AG04450 (cell line): Measurements from ENCODE around the gene CCNK. TPM values are rescaled to one million over a fixed set of nuclear protein-coding genes. Genes with fewer than 3 reads are reported as not detected.

Source experiments
- CTCF ChIA-PET: fragments of 300-600, 350-600 bp; formaldehyde crosslinking; extraction: SDS; loops from one replicate; lab custom pipeline; 2022; ENCODE audit warnings: antibody characterized with exemption, inconsistent platforms; lab: Charles Lee
- POLR2A ChIA-PET: fragments of 350-600 bp; formaldehyde crosslinking; extraction: SDS; loops from one replicate; lab custom pipeline; 2021; ENCODE audit warnings: antibody characterized with exemption, inconsistent platforms; lab: Yijun Ruan, JAX
- DNase-seq: peaks from one replicate; pipeline ENCODE4 v3.0.0-alpha.2; 2011; ENCODE audit warnings: low read depth, low spot score
- H3K27ac ChIP-seq: one replicate; pipeline ENCODE4 v1.5.1; 2012; ENCODE audit warnings: low read depth, low read length, control low read depth
- H3K27me3 ChIP-seq: one replicate; pipeline ENCODE4 v1.6.0; 2012; ENCODE audit warnings: low read length; ENCODE audit not compliant: control insufficient read depth, insufficient read depth
- H3K4me3 ChIP-seq: 2 replicates; pipeline ENCODE4 v1.5.1; 2011; ENCODE audit warnings: mild to moderate bottlenecking, low read depth, low read length, control low read depth
- H3K9me3 ChIP-seq: 2 replicates; pipeline ENCODE4 v1.5.1; 2012; ENCODE audit warnings: low read length; ENCODE audit not compliant: control insufficient read depth, insufficient read depth
- polyA plus RNA-seq: library from polyadenylated mRNA; depleted of rRNA; stranded (reverse); fragments of >200 nt; gene quantifications from 2 replicates; pipeline ENCODE4 v1.2.3, GENCODE V29; 2011
- TF ChIP-seq, protein P1 (sequence below): IDR thresholded peaks from 2 replicates; pipeline ENCODE4 v1.5.1; 2011; ENCODE audit warnings: low read depth, low read length, control low read depth, inconsistent platforms

CCNK gene
- polyA plus RNA-seq, 1 experiment: 18.9 TPM

DNA sequence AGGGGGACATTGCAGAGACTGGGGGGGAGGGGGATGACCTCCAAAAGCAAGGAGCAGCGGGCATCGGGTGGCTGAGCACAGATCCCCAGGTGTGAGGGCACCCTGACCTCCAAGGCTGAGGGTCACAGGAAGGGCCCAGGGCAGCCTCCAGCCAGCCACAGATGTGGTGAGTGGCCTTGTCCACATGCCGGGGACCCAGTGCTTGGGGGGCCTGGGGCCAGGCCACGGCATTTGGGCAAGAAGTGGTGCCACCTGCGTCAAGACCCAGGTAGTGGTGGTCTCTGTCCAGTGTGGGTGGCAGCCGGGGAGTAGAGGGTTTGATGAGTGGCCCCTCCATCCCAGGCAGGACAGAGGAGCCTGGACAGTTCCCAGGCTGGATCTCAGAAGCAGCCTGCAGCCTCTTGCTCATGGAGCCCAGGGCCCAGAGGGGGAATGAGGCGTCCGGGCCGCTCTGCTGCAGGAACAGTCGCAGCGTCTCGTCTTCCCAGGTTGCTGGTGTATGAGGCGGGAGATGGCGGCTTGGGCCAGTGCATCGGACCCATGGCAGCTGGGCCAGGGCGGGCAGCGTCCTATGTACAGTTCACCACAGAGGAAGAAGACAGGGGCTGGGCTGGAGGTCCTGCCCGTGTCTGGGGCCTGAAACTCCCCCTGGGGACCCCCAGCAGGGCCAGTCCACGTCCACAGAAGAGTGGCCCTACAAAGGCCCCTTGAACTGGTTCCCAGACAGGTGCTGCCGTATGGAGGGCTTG lies 33.5 kb downstream of the CCNK start:
- ChIA-PET CTCF (no interaction called here), POLR2A (no interaction called here)
- Histone ChIP-seq H3K9me3 (no peaks in the 10 kb centered on the region; the same call in 1 of the 2 replicates), H3K27me3 (no peaks in the 10 kb centered on the region), H3K4me3 (no peak overlapping the region), H3K27ac (no peak overlapping the region)
- TF ChIP-seq, protein P1, sequence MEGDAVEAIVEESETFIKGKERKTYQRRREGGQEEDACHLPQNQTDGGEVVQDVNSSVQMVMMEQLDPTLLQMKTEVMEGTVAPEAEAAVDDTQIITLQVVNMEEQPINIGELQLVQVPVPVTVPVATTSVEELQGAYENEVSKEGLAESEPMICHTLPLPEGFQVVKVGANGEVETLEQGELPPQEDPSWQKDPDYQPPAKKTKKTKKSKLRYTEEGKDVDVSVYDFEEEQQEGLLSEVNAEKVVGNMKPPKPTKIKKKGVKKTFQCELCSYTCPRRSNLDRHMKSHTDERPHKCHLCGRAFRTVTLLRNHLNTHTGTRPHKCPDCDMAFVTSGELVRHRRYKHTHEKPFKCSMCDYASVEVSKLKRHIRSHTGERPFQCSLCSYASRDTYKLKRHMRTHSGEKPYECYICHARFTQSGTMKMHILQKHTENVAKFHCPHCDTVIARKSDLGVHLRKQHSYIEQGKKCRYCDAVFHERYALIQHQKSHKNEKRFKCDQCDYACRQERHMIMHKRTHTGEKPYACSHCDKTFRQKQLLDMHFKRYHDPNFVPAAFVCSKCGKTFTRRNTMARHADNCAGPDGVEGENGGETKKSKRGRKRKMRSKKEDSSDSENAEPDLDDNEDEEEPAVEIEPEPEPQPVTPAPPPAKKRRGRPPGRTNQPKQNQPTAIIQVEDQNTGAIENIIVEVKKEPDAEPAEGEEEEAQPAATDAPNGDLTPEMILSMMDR: no peak
- DNase-seq: no peak

DNA sequence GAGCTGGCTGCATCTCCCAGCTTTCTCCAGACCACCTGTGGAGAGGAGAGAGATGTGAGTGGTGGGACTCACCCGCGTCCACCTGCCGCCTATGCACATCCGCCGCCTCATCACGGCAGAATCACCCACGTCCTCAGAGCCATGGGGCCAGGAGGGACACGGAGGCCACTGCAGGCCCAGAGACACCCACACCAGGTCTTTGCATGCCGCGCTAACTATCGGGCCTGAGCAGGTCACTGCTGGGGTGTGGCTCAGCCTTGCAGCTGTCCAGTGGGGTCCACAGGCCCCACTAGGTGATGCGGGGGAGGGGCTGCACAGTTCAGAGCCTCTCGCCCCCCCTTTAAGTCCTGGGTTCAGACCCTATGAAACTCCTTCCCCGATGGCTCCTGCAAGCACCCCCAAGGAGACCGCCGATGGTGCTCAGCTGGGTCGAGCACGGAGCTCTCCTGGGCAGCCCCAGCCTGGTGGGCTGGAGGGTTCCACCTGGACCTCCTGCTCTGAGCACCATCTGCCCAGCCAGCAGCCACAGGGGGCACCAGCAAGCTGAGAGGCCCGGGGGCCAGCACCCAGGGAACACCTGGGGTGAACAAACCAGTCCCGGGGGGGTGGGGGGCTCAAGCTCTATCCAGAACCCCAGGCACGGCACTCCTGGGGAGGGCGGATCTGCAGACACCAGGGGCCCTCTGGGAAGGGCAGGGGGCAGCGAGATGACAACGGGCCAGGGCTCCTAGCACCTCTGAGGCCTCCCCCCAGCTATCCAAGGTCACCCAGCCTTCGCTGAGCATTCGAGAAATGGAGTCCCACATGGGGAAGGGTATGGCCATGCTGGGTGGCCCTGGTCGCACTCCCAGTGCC lies 34.3 kb downstream of the CCNK start:
- Histone ChIP-seq H3K9me3 (no peaks in the 10 kb centered on the region; the same call in 1 of the 2 replicates), H3K27me3 (no peaks in the 10 kb centered on the region), H3K4me3 (no peak overlapping the region), H3K27ac (no peak overlapping the region)
- TF ChIP-seq, protein P1: no peak
- ChIA-PET CTCF (interaction anchor here (0.7 kb wide), 1 partner anchor 123 kb away, joined by 3 read pairs; no protein-coding TSS in a partner anchor), POLR2A (no interaction called here)
- no peak for DNase-seq

DNA sequence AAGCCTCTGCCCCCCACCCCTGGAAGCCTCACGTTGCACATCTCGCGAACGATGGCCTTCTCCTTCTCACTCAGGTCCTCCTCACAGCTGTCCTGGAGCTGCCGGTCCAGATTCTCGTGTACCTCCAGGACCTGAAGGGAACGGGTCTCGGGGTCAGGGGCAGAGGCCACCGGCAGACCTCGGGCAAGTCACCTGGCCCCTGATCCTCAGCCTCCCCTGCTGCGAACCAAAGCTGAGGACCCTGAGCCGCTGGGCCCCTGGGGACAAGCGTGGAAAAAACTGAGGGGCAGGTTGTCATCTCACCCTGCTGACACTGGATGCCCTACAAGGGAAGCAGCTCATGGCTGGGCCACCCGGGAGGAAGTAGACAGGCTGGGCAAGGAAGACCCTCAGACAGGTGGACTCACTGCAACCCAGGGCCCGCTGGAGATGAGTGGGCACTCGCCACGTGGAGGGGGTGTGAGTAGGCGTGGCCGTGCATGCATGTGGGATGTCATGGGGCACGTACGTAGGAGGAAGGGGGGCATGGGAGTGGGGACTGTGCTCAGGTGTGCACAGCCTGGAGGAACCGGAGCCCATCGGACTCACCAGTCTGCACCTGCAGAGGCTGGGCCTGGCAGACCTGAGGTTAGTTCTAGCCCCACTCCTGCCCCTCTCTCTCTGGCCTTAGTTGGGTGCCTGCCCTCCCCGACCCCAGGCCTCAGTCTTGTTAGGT lies 35.1 kb downstream of the CCNK start:
- Histone ChIP-seq H3K27ac (no peak overlapping the region), H3K4me3 (no peak overlapping the region), H3K9me3 (no peaks in the 10 kb centered on the region; the same call in 1 of the 2 replicates), H3K27me3 (no peaks in the 10 kb centered on the region)
- TF ChIP-seq, protein P1: no peak
- CTCF ChIA-PET: interaction anchor here (0.6 to 0.7 kb wide), 2 partner anchors 112 to 123 kb away, joined by 3 read pairs; no protein-coding TSS in a partner anchor
- DNase-seq: no peak
- POLR2A ChIA-PET: no interaction called here

DNA sequence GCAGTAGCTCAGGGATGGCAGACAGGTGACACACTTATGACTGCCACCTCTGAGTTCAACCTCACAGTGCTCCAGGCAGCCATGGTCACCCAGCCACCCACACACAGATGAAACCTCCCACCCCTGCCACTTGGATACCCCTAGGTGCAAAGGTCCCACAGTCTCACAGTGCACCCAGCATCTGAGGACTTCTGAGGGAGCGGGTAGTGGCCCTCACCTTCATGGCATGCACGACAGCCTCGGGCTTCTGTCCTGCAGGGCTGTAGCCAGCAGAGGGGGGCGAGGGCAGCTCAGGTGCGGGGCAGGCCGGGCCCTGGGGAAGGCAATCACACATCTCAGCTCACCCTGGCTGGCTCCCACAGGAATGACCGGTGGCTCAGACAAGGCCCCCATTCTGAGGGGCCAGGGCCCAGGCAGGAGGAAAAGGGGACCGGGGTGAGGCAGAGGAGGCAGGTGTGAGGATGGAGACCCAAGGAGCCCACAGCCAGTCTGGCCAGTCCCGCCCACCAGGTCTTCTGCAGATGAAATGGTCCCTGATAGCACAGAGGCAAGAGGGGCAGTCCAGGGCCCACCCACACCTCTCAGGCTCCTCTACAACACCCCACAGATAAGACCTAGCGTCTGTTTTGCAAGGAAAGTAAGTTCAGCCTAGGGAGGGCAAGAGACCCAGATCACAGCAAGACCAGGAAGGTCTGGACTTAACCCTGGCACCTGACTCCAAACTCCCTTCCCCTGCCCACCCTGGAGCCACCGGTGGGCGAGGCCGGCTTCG lies 35.8 kb downstream of the CCNK start:
- POLR2A ChIA-PET: no interaction called here
- CTCF ChIA-PET: interaction anchor here (0.6 to 2.9 kb wide), 5 partner anchors 33 to 113 kb away, joined by 3 to 22 read pairs (median 3); no protein-coding TSS in a partner anchor
- DNase-seq: no peak
- TF ChIP-seq, protein P1: no peak
- Histone ChIP-seq H3K27me3 (no peaks in the 10 kb centered on the region), H3K9me3 (no peaks in the 10 kb centered on the region; the same call in 1 of the 2 replicates), H3K4me3 (no peak overlapping the region), H3K27ac (no peak overlapping the region)
